H4 (cell line): Measurements from ENCODE around the gene EARS2. TPM values are rescaled to one million over a fixed set of nuclear protein-coding genes. Genes with fewer than 3 reads are reported as not detected.
"Not testable (repeated sequence)": the region's sequence is repeated elsewhere in the genome, so short reads cannot be mapped to it uniquely, and the experiment has no call there.

ENCODE experiments used
- DNase-seq: peaks from one replicate; pipeline ENCODE4 v3.0.0-alpha.2; 2015; ENCODE audit warnings: low spot score
- total RNA-seq: library from RNA; depleted of rRNA; stranded (reverse); fragments of >200 nt; shearing (Covaris generic); gene quantifications from 2 replicates; pipeline ENCODE4 v1.2.3, GENCODE V29; 2014

EARS2 gene
- total RNA-seq, 1 experiment from 2014 or later: 28.0 TPM

- DNase-seq: no peak
Observed at GRCh38 chr16:23505671-23506605, 51.2 kb downstream of the EARS2 start.

- no peak for DNase-seq
Observed at GRCh38 chr16:23505180-23505665, 51.9 kb downstream of the EARS2 start.

GRCh38 chr16:23504453-23505179, 52.5 kb downstream of the EARS2 start:
- peak; percentile 88 for DNase-seq

DNA sequence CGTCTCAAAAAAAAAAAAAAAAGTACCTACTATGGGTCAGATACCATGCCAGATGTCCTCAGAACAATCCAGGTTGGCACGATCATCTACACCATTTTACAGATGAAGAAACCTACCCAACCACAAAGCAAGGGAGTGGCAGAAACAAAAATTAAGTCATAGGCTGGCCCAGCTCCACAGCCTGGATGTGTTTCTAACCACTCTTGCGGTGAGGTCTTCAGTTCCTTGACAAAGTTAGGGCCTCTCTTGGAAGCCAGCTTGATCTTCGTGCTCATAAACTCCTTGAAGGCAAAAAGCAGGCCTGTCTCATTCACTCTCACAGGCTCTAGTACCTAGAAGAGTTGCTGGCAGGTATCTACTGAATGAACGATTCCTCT, 53.1 kb downstream of the EARS2 start:
- peak; percentile 87 for DNase-seq

GRCh38 chr16:23502466-23502865, 54.7 kb downstream of the EARS2 start:
- DNase-seq: no peak

DNA sequence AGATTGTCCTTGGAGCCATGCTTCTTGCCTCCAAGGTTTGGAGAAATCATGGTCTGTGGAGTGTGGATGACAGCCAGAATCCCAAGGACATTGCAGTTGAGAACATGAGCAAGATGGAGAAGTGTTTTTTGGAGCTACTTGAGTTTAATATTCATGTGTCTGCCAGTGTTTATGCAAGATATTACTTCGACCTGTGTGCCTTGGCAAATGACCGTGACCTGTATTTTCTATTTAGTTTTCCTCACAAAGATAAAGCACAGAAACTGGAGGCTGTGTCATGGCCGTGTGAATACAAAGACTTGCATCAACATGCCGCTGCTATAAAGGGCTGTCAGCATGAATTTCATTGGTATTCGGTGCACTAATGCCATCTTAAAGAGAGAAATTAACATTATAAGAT, 55.9 kb downstream of the EARS2 start:
- DNase-seq: no peak

GRCh38 chr16:23500862-23501225, 56.3 kb downstream of the EARS2 start:
- DNase-seq: no peak

GRCh38 chr16:23500212-23500861, 56.8 kb downstream of the EARS2 start:
- DNase-seq: no peak

GRCh38 chr16:23499801-23500200, 57.3 kb downstream of the EARS2 start:
- no peak for DNase-seq

GRCh38 chr16:23498863-23499262, 58.3 kb downstream of the EARS2 start:
- DNase-seq: no peak

GRCh38 chr16:23497543-23497868, 59.6 kb downstream of the EARS2 start:
- DNase-seq: no peak

GRCh38 chr16:23496821-23497542, 60.2 kb downstream of the EARS2 start:
- DNase-seq: no peak

DNA sequence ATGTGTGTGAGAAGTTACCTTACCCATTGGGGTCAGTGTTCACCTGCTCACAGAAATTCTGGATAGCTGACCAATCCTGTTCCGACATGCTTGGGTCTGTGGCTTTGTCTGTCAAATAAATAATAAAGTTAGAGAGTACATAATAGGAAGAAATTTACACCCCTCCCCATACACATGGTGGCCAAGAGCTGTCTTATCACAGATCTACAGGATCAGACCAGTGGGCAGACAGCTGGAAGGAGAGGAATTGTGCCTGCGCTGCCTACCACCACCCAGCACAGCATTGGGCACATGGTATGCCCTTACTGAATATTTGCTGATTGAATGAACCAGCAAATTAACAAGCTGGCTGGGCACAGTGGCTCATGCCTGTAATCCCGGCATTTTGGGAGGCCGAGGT, 61.5 kb downstream of the EARS2 start:
- no peak for DNase-seq

DNA sequence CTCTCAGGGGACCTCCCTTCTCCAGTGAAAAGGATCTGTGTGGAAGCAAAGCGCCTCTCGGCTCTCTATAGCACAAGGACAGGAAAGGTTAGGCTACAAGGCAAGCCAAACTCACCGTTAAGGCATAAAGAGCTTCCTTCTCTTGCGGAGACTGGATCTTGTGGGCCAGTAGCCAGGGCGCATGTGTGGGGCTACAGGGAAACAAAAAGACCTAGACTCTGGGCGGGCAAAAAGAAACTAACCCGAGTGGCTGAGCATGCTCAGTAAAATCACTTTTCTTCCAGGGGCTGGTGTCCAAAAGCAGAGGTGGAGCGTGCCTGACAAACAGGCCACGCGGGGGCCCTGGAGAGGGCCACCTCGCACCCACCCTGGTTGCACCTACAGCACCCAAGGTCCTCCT, 63.0 kb downstream of the EARS2 start:
- DNase-seq: no peak

GRCh38 chr16:23491490-23492391, 65.4 kb downstream of the EARS2 start:
- no peak for DNase-seq

DNA sequence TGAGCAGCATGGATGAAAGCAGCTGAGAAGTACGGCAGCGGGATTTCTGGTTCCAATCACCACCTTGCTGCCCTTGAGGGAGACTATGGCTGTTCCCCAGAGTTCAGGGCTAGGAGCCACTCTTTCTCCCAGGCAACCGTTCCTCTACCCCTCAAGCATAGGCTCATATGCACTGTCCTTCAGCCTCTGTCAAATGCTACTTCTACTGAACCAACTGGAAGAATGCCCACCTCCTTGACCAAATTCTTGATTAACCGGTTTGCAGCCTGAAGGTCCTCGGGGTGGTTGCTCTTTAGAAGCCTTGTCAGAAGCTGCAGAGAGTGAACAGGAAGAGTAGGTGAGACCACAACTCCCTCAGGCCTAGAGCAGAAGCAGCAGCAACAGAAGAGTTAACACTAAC, 70.7 kb downstream of the EARS2 start:
- no peak for DNase-seq

DNA sequence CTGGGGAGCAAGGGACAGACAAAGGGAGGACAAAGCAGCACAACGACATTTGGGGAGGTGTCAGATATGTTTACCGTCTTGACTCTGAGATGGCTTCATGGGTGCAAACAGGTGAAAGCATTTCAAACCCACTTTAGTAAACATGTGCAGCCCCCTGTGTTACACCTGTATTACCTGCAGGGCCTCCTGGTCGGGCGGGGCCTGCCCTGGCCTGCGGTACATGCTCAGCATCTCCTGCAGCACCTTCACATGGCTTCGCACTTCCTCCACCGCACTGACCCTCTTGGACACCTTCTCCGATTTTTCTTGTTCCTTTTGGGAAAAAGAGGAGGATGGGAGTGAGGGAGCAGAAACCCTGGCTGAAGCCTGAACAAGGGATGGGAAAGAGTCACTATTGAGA, 71.3 kb downstream of the EARS2 start:
- no peak for DNase-seq

DNA sequence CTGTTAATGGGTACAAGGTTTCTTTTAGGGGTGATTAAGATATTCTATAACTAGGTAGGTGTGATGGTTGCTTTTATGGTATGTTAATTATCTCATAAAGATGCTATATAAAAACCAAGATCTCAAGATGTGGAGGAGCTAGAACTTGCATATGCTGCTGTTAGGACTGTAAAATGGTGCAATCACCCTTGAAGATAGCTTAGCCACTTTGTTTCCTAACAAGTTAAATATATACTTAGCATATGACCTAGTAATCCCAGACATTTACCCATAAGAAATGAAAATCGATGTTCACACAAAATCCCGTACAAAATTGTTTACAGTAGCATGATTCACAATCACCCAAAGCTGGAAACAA, 71.9 kb downstream of the EARS2 start:
- no peak for DNase-seq

- DNase-seq: no peak
Observed at GRCh38 chr16:23484510-23485256, 72.5 kb downstream of the EARS2 start.

- not testable (repeated sequence) for DNase-seq
Observed at GRCh38 chr16:23483492-23483891, 73.7 kb downstream of the EARS2 start.
